Measurements from ENCODE around the gene GPT2.

- TF ChIP-seq CTCF (IDR thresholded peaks at IDR 0.05; ENCODE audit: low read depth, low read length, poor library complexity, severe bottlenecking) (no peak), EZH2phosphoT487 (IDR thresholded peaks at IDR 0.05; ENCODE audit: borderline replicate concordance, low read length) (no peak)
Observed at GRCh38 chr16:46871597-46871996, 12.6 kb upstream of the GPT2 start.

All from DOHH2 (cell line).